Measurements from ENCODE around the gene CRYM. TPM values are rescaled to one million over a fixed set of nuclear protein-coding genes. Genes with fewer than 3 reads are reported as not detected.
"Not testable (repeated sequence)": the region's sequence is repeated elsewhere in the genome, so short reads cannot be mapped to it uniquely, and the experiment has no call there.

The CRYM gene
- total RNA-seq, 1 donor from 2014 or later, result 0.12 TPM

DNA sequence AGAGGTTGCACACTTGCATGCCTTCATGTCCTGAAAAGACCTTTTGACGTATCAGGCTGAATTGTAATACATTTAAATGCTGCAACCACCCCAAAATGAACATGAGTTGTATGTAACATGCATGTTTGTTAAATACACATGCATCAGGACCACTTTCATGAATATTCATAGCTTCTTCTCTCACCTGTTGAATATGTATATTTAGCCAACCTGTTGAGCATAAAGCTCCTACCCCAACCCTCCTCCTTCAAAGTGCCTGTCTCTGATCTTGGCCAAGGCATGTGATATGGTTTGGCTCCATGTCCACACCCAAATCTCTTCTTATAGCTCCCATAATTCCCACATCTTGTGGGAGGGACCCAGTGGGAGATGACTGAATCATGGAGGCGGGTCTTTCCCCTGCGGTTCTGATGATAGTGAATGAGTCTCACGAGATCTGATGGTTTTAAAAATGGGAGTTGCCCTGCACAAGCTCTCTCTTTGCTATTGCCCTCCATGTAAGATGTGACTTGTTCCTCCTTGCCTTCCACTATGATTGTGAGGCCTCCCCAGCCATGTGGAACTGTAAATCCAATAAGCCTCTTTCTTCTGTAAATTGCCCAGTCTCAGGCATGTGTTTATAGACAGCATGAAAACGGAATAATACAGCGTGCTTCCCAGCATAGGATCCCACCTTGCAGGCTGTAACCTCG is 3.8 kb upstream of the CRYM start:
- DNase-seq (ENCODE audit: extremely low read depth, low read depth, low spot score), result no peak

DNA sequence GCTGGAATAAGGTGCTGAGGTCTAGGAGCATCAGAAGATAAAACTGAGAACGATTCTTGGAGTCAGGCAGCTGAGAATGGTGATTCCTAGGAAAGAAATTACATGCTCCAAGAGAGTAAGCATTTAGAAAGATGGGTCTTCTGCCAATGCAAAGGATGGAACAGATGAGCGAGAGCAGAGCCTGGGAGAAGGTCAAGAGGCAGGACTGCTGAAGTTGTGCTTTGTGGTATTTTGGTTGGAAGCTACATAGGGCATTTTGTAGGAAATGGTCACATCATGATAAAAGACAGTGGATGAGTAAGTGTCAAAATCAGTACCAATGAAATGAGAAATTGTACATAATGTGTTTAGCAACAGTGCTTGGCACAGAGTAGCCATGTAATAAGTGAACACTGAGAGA is 1.4 kb upstream of the CRYM start:
- no peak for DNase-seq (ENCODE audit: extremely low read depth, low read depth, low spot score)

DNA sequence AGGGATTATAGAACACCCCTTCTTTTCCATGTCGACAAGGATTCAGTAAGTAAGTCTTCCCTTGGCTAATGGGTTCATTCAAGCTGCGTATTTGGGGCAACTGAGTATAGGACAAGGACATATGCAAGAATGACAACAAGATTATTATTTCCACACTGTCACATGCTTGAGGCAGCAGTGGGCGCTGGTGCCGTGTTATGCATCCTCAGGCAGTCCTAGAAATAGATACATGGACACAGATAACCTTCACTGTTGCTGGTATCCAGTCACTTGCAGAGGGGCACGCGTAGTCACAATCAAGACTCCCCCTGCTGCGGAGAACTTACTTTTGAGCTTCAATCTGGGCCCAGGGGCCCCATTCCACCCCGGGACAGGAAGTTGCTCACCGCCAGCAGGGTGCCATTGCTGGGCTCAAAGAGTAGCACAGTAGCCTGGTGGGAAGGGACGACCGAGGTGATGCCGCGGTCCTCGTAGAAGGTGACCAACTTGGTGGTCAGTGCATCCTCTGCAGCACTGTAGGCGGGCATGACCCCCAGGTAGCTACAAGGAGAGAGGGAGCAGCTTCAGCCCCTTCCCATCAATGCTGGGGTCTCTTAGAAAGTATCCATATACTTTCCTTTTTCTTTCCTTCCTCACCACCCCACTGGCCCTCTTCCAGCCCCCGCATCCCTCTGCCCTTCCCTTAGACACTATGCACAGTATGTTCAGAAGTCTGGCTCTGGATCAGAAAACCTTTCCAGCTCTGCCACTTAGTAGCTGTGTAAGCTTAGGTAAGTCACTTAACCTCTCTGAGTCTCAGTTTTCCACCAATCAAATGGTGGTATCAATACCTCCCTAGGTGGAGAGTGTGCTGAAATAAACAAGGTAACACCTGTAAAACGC is 804 bp downstream of the CRYM start:
- no peak for DNase-seq (ENCODE audit: extremely low read depth, low read depth, low spot score)

DNA sequence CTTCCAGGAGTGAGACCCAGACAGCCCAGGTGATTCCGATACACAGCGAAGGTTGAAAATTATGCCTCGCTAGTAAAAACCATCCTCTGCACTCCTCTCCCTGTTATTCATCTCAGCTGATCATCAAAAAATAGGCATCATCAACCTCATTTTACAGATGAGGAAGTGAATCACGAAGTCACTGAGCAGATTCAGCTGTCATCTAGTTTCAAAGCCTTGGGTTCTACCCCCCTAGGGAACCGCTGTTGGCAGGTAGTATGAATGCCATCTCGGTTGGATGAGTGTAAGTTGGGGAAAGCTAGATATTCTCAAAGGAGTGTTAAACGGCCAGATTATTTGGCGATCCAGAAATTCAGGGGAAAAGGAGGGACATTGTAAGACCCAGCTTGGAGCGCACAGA is 2.0 kb downstream of the CRYM start:
- no peak for DNase-seq (ENCODE audit: extremely low read depth, low read depth, low spot score)

DNA sequence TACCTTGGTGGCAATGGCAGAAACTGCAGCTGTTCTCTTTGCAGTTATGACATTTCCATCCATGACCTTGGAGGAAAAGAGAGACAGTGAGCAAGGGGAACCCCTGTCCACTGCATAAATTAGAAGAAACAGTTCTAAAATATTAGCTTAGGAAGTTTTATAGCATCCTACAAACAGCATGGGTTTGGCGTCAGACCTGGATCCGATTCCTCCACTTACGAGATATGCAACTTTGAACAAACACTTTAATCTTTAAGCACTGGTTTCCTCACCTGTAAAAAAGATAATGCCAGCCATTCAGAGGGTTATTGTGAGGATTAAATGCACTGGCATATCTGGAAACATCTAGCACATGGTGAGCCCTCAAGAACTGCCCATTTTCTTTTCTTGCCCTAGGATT is 2.6 kb downstream of the CRYM start:
- no peak for DNase-seq (ENCODE audit: extremely low read depth, low read depth, low spot score)

DNA sequence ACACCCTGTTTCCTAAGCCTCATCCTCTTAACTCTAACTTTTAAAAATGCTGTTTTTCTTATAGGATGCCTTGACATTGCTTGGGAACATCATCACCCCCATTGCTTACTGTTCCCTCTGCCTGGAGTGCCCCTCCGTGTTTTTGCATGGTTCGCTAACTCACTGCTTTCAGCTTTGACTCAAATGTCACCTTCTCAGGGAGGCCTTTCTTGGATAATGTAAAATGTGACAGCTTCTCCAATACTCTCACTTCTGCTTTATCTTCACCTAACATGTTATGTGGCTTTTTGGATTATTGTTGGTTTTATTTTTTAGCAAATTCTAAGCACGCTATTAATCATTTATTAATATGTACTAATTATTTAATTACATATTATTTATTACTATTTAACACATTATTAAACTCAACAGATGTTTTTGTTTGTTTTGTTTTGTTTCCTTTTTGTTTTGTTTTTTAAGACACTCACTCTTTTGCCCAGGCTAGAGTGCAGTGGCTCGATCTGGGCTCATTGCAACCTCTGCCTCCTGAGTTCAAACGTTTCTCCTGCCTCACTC is 3.8 kb downstream of the CRYM start:
- DNase-seq (ENCODE audit: extremely low read depth, low read depth, low spot score), result no peak

DNA sequence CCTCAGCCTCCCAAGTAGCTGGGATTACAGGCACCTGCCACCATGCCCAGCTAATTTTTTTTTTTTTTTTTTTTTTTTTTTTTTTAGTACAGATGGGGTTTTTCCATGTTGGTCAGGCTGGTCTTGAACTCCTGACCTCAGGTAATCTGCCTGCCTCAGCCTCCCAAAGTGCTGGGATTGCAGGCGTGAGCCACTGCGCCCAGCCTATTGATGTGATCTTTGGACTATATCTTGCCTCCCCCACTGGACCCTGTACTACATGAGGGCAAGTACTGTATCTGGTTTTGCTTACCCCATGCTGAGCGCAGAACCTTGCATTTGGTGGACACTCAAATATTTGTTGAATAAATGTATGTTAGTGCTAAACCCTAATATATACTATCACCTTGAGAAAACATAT is 5.3 kb downstream of the CRYM start:
- DNase-seq (ENCODE audit: extremely low read depth, low read depth, low spot score), result not testable (repeated sequence)

DNA sequence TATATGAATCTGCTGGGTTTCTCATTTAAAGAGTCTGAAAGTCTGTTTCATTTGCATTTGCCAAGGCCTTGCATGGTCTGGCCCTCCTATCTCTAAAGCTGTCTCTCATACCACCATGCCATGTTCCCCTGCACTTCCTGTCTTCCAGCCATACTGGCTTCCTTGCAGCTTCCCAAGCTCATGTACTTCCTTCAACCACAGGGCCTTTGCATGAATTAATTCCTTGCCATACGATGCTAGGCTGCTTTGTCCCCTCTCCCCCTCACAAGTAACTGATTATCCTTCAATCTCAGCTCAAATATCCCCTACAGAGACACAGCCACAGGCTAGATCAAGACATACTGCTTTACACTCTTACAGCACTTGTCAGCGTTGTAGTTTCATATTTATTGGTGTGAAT is 5.8 kb downstream of the CRYM start:
- no peak for DNase-seq (ENCODE audit: extremely low read depth, low read depth, low spot score)

DNA sequence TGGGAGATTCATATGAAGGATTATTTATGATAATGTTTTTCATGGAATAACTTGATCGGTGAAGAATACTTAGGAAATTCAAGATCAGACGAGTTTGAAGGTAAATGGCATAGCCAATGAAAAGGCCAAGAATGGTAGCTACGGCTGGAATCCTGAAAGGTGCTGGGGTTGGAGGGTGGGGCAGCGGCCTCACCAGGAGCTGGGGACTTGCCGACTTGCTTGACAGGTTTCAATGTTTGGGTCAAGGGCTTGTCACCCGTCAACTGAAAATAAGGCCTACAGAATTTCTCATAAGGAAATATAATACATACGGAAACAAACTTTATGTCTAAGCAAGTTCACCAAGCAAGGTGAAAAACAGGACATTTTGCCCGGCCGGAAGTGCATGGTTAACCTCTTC is 9.9 kb downstream of the CRYM start:
- no peak for DNase-seq (ENCODE audit: extremely low read depth, low read depth, low spot score)

DNA sequence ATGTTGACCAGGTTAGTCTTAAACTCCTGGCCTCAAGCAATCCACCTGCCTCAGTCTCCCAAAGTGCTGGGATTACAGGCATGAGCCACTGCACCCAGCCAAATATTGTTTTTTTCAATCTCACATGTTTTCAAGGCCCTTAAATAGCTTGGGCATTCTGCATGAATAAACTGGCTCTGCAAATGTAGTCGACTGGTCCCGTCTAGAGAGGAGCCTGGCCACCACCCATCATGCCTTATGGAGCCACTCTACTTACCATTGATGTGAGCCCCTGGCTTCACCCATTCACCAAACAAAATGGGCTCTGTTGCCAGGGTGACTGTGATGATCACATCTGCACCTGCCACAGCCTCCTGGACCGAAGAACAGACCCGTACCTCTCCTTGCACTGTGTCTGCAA is 10.8 kb downstream of the CRYM start:
- DNase-seq (ENCODE audit: extremely low read depth, low read depth, low spot score), result no peak

DNA sequence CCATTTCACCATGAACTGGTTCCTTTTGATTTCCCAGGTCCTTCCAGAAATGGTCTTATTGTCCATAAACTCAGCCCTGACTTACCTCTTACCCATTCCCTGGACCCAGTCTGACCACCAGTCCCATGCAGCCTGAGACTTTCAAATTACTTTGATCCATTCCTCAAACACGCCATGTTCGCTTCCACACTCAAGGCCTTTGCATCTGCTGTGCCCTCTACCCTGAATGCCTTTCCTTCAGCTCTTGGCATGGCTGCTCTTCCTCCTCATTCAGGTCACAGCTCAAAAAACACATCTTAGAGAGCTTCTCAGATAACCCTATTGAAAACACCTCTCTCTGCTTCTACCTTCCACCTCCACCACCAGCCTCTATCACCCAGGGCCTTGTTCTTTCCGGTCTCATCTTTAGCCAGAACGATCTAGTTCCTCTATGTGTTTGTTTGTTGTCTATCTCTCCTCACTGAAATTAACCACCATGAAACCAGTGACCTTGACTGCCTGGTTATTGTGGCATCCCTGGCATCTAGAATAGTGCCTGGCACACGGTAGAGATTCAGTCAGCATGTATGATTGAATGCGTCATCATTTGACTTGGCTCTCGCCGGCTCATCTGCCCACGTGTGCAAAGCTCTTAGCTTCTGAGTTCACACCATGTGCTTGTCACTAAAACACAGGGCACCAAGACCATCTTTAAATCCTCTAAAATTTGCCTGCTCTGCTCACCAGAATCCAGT is 12.8 kb downstream of the CRYM start:
- DNase-seq (ENCODE audit: extremely low read depth, low read depth, low spot score), result no peak

DNA sequence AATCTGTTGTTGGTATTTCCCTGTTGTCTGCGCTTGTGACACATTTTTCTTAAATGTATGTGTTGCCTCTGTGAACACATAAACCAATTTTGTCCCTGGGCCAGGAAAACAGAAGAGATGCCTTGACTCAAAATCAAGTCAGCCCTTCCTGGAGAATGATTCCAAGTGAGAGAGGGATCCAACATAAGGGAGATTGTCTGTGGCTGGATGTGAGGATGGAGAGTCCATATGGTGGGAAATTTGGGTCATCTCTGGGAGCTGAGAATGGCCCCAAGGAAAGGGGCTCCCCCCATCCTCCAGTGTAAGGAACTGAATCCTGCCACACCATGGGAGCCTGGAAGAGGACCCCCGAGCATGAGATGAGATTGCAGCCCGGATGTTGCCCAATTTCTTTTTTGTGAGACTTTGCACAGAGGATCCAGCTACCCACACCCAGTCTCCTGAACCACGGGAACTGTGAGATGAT is 13.5 kb downstream of the CRYM start:
- DNase-seq (ENCODE audit: extremely low read depth, low read depth, low spot score), result no peak

DNA sequence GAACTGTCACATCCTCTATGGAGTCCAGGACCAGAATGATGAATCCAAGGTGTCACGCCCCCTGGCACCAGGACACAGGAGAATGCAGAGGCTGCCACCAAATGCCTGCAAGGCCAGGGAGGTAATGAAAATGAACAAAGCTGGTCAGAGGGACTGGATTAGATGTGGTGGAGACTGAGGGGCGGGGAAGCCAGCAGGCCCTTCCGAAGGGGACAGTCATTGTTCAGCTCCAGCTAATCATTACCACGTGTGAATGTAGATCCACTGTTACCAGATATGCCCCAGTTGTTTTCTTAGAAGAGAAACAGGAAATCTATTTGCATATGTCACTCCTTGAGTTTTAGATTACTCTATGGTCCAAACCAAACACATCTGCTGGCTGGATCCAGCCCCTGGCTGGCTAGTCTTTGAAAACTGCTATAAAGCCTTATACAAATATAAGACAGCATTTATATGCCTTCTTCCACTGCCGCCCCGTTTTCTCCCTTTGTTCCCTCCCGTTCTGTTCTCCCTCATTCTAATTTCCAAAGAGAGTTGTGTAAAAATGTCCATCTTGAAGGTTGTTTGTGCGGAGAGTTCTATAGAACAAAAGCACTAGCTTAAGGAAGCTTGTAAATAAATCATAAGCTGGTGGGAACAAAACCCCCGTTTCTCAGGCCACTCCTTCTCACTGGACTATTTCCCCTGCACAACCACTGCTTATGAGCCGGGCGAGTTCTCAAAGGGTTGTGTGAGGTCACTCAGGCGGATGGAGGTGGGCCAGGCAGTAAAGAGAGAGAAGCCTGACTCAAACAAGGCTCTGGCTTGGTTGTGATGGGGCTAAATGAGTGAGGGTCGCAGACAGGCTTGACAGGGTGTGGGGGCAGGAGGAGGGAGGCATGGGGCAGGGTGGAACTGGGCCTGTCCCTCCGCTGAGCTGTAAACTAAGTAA is 14.2 kb downstream of the CRYM start:
- no peak for DNase-seq (ENCODE audit: extremely low read depth, low read depth, low spot score)

DNA sequence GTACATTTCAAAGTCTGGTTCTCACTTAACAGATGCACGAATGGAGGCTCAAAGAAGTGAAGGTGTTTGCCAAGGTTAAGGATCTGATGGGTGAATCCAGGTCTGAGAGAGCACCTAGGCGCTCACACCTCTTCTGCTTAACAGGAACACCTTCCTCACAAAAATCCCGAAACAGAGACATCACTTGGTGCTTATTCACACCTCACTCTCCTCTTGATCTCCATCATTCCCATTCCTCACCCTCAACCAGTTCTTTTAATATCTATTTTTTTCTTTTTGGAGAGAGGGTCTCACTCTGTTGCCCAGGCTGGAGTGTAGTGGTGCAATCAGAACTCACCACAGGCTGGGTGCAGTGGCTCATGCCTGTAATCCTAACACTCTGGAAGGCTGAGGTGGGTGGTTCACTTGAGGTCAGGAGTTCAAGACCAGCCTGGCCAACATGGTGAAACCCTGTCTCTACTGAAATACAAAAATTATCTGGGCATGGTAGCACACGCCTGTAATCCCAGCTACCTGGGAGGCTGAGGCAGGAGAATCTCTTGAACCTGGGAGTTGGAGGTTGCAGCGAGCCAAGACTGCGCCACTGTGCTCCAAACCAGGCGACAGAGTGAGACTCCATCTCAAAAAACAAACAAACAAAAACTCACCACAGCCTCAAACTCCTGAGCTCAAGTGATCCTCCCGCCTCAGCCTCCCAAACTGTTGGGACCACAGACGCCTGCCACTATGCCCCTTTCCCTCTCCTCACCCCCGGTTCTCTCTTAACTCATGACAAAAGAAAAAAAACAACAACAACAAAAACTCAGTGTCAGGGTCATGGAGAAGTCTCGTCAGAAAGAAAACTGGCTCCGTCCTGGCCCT is 15.1 kb downstream of the CRYM start:
- DNase-seq (ENCODE audit: extremely low read depth, low read depth, low spot score), result no peak

DNA sequence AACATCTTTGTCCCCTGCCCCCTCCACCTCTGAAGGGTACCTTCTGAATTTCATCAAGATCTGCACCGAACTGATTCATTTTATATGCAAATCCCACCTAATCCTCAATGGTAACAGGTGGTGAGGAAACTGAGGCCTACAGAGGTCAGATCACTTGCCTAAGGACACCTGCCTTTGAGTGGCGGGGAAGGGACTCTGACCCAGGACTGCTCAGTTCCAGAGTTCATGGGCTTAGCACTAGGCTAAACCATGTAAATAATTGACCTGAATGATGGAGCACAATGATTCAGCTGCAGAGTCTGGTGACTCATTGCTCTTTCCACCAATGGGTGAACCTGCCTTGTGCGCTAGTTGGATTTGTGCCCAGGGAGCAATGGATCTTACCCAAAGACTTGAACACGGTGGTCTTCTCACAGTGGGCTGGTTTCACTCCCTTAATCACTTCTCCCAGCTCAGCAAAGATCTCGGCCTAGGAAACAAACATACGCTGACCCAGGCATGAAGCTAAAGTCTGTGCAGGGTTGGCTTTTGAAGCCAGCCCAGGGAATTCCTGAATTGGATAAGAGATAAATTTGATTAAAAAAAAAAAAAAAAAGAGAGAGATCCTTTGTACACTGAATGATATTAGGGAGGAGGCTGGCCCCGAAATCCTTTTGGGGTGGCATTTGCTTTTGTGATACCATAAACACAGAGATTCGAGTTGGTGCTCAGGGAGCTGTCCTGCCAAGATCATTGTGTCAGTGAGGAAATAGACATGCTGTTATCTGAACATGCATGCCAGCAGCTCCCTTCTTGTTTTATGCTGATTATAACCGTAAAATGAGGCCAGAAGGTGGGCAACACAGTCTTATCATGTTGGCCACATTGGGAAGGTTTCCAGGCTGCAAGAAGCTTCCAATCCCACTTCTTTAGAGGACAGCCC is 17.0 kb downstream of the CRYM start:
- peak; percentile 25 for DNase-seq (ENCODE audit: extremely low read depth, low read depth, low spot score)

DNA sequence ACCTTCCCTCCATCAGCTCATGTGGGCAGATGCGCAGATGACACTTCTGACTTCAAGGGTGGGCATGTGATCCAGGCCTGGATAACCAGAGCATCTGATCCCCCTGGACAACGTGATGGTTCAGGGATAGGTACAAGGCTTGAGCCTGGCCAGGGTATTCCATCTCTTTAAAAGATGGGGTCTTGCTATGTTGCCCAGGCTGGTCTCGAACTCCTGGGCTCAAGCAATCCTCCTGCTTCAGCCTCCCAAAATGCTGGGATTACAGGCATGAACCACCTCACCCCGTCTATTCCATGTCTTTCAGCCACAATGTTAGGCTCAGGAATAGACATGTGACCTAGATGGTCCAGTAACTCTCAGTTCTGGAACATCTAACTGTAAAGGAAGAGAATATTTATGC is 20.8 kb downstream of the CRYM start:
- DNase-seq (ENCODE audit: extremely low read depth, low read depth, low spot score), result no peak

DNA sequence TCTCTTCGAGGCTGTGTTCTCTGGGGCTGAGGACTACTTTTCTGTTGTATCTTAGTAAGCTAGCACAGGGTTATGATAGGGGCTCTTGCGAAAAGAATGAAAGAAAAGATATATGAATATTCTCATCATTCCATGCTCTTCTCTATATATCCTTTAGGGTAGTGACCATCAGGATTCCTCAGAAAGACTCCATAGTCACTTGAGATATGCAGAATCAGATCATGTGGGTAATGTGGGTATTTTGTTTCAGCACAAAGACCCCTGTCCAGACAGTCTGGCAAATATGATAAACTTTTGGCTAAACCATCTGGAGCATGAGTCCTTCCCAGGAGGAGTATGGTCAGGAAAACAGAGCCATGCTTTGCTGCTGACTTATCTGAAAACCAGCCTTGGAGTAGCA is 21.5 kb downstream of the CRYM start:
- no peak for DNase-seq (ENCODE audit: extremely low read depth, low read depth, low spot score)

DNA sequence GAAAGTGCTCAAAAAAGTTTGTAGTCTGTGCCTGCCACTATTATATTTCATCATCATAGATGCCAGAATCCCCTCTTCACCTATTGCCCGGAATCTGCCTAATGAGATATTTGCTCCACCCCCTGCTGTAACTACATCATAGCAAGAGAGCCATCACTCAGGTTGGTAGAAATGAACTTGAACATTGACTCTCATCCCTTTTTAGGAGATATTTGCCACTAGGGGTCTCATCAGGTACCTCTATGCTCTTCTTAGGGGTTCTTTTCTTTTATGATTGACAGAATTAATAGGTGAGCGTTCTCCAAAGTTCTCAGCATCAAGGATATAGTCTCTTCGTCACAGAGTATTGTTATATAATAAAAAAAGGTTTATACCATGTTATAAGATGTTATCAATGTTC is 24.6 kb downstream of the CRYM start:
- no peak for DNase-seq (ENCODE audit: extremely low read depth, low read depth, low spot score)

Measured in glomerular endothelial cell (primary cell).